OCI-LY7 (cell line): ENCODE results near the gene MISP3.

Experiments used
- EZH2phosphoT487 ChIP-seq: fragments of 200-600 bp; sonication (generic); IDR thresholded peaks from 2 replicates; pipeline ENCODE4 v1.6.1; 2018; ENCODE audit warnings: low read depth, borderline replicate concordance, mild to moderate bottlenecking, mixed run types, antibody characterized with exemption, low read length, moderate library complexity, mixed read lengths
- TF ChIP-seq, protein P1 (sequence below): fragments of 200-600 bp; sonication (generic); conservative IDR thresholded peaks from 2 replicates; pipeline ENCODE4 v1.5.1; 2014; ENCODE audit warnings: mild to moderate bottlenecking, antibody characterized with exemption, low read length, moderate library complexity, mixed read lengths

GRCh38 chr19:14106840-14107239 is 34.3 kb downstream of the MISP3 start:
- TF ChIP-seq, protein P1, sequence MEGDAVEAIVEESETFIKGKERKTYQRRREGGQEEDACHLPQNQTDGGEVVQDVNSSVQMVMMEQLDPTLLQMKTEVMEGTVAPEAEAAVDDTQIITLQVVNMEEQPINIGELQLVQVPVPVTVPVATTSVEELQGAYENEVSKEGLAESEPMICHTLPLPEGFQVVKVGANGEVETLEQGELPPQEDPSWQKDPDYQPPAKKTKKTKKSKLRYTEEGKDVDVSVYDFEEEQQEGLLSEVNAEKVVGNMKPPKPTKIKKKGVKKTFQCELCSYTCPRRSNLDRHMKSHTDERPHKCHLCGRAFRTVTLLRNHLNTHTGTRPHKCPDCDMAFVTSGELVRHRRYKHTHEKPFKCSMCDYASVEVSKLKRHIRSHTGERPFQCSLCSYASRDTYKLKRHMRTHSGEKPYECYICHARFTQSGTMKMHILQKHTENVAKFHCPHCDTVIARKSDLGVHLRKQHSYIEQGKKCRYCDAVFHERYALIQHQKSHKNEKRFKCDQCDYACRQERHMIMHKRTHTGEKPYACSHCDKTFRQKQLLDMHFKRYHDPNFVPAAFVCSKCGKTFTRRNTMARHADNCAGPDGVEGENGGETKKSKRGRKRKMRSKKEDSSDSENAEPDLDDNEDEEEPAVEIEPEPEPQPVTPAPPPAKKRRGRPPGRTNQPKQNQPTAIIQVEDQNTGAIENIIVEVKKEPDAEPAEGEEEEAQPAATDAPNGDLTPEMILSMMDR = no peak
- TF ChIP-seq EZH2phosphoT487 = no peak
